Skeletal muscle tissue (tissue), 4 donors: ENCODE data around the gene ENTPD6. TPM values are rescaled to one million over a fixed set of nuclear protein-coding genes. Genes with fewer than 3 reads are reported as not detected.

Source experiments
- H3K27ac ChIP-seq: one replicate; pipeline ENCODE4 v1.7.0; 2013; ENCODE audit warnings: mild to moderate bottlenecking, low read depth, low read length, inconsistent platforms
- H3K27me3 ChIP-seq, 3 donors: one replicate each; pipeline ENCODE4 v1.7.0; 2013; ENCODE audit warnings: low read length in 3 of 3; ENCODE audit not compliant: control insufficient read depth in 3 of 3, insufficient read depth in 3 of 3
- H3K36me3 ChIP-seq, 3 donors: one replicate each; pipeline ENCODE4 v1.7.0; 2013; ENCODE audit warnings: low read length in 3 of 3; ENCODE audit not compliant: control insufficient read depth in 3 of 3, insufficient read depth in 3 of 3
- H3K4me1 ChIP-seq, 3 donors: one replicate each; pipeline ENCODE4 v1.7.0; 2013; ENCODE audit warnings: low read length in 3 of 3, mild to moderate bottlenecking in 3 of 3; ENCODE audit not compliant: control insufficient read depth in 3 of 3, insufficient read depth in 3 of 3
- H3K4me3 ChIP-seq, 3 donors: one replicate each; pipeline ENCODE4 v1.7.0; 2013; ENCODE audit warnings: low read length in 3 of 3
- H3K9ac ChIP-seq, 3 donors: one replicate each; pipeline ENCODE4 v1.7.0; 2013; ENCODE audit warnings: low read length in 3 of 3, mild to moderate bottlenecking in 3 of 3, moderate library complexity in 2 of 3, low read depth in 1 of 3
- H3K9me3 ChIP-seq, 3 donors: one replicate each; pipeline ENCODE4 v1.7.0; 2013; ENCODE audit warnings: low read length in 3 of 3; ENCODE audit not compliant: control insufficient read depth in 3 of 3
- total RNA-seq: library from RNA; depleted of rRNA; stranded (reverse); fragments of >200 nt; gene quantifications from one replicate; pipeline ENCODE4 v1.2.3, GENCODE V29; 2014
- donor health status: Osteomylitis.

Gene ENTPD6
- total RNA-seq, 1 donor from 2014 or later = 17.7 TPM

DNA sequence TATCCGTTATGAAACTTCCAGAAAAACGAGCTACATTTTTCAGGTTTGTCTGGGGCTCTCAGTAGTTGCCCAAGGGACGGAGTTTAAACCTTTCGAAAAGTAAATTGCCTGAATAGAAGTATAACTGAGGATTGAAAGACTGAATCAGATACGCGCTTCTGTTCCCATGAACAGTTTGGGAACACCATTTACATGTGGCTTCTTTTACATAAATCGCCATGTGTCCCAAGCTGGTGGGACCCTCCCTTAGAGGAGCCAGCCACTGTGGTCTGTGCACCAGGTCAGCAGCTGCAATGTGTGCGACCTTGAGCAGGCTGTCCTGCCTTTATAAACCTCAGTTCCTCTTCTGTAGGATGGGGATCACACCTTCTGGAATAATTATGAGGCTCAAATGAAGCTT, 11.0 kb downstream of the ENTPD6 start:
- H3K36me3 ChIP-seq = peaks cover under 1 to 8% (median 3%) of the 10 kb centered on the region in 3 donors
- no peak overlapping the region for H3K4me3 ChIP-seq
- H3K4me1 ChIP-seq = peaks cover 0 to 10% (median 3%) of the 10 kb centered on the region in 3 donors
- H3K9ac ChIP-seq = no peak overlapping the region
- H3K27ac ChIP-seq = no peak overlapping the region
- H3K9me3 ChIP-seq = no peaks in the 10 kb centered on the region
- no peaks in the 10 kb centered on the region for H3K27me3 ChIP-seq

- H3K4me1 ChIP-seq = peaks cover 0 to 10% (median 3%) of the 10 kb centered on the region in 3 donors
These were observed 11.8 kb downstream of the ENTPD6 start for GRCh38 chr20:25207149-25207959.

GRCh38 chr20:25207960-25208534, 12.5 kb downstream of the ENTPD6 start:
- Histone ChIP-seq H3K9ac (no peak overlapping the region), H3K27ac (no peak overlapping the region), H3K9me3 (no peaks in the 10 kb centered on the region), H3K36me3 (peaks cover 11 to 17% (median 14%) of the 10 kb centered on the region in 3 donors), H3K27me3 (no peaks in the 10 kb centered on the region), H3K4me3 (no peak overlapping the region), H3K4me1 (peaks cover 0 to 10% (median 3%) of the 10 kb centered on the region in 3 donors)

More at GRCh38 chr20:25207149-25207959, 11.8 kb downstream of the ENTPD6 start:
- Histone ChIP-seq H3K36me3 (peaks cover 9 to 16% (median 10%) of the 10 kb centered on the region in 3 donors), H3K9ac (no peak overlapping the region), H3K27me3 (no peaks in the 10 kb centered on the region), H3K4me3 (no peak overlapping the region), H3K9me3 (no peaks in the 10 kb centered on the region), H3K27ac (no peak overlapping the region)

- no peak overlapping the region for H3K4me3 ChIP-seq
- H3K27me3 ChIP-seq = no peaks in the 10 kb centered on the region
- peaks cover 24 to 31% (median 28%) of the 10 kb centered on the region in 3 donors for H3K36me3 ChIP-seq
- no peak overlapping the region for H3K9ac ChIP-seq
- peaks cover 0 to 10% (median 3%) of the 10 kb centered on the region in 3 donors for H3K4me1 ChIP-seq
- no peaks in the 10 kb centered on the region for H3K9me3 ChIP-seq
- H3K27ac ChIP-seq = no peak overlapping the region
These were observed 13.9 kb downstream of the ENTPD6 start for GRCh38 chr20:25209400-25209799.

- no peak overlapping the region for H3K9ac ChIP-seq
- H3K27me3 ChIP-seq = no peaks in the 10 kb centered on the region
- H3K27ac ChIP-seq = no peak overlapping the region
- H3K4me1 ChIP-seq = peaks cover 0 to 10% (median 3%) of the 10 kb centered on the region in 3 donors
- H3K4me3 ChIP-seq = no peak overlapping the region
- H3K36me3 ChIP-seq = peaks cover 29 to 34% (median 30%) of the 10 kb centered on the region in 3 donors
- H3K9me3 ChIP-seq = no peaks in the 10 kb centered on the region
These were observed 14.4 kb downstream of the ENTPD6 start for GRCh38 chr20:25209911-25210310.

GRCh38 chr20:25211273-25211672, 15.8 kb downstream of the ENTPD6 start:
- no peaks in the 10 kb centered on the region for H3K4me1 ChIP-seq
- no peak overlapping the region for H3K4me3 ChIP-seq
- H3K27ac ChIP-seq = no peak overlapping the region
- H3K9ac ChIP-seq = no peak overlapping the region
- H3K9me3 ChIP-seq = no peaks in the 10 kb centered on the region
- peaks cover 42 to 47% (median 43%) of the 10 kb centered on the region in 3 donors for H3K36me3 ChIP-seq
- no peaks in the 10 kb centered on the region for H3K27me3 ChIP-seq

DNA sequence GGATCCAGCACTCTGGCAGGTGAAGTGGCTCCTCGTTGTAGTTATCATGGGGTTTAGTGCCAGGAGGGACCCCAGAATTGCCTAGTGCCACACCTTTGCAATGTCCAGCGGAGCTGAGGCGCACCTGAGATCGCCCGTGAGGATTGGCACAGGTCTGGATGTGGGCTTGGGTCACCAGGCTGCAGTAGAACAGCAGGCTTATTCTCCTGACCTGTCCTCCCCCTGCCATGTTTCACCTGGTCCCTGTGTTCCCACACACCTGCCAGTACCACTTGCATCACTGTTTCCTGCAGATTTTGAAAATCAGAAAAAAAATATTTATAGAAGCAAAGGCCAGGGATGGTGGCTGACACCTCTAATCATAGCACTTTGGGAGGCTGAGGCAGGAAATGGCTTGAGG, 16.7 kb downstream of the ENTPD6 start:
- H3K9ac ChIP-seq = no peak overlapping the region

GRCh38 chr20:25213566-25214425, 18.3 kb downstream of the ENTPD6 start:
- no peak overlapping the region for H3K4me3 ChIP-seq
- H3K9me3 ChIP-seq = no peaks in the 10 kb centered on the region
- H3K9ac ChIP-seq = no peak overlapping the region
- no peaks in the 10 kb centered on the region for H3K27me3 ChIP-seq
- peaks cover 64 to 66% (median 64%) of the 10 kb centered on the region in 3 donors for H3K36me3 ChIP-seq
- H3K4me1 ChIP-seq = no peaks in the 10 kb centered on the region
- no peak overlapping the region for H3K27ac ChIP-seq

More for the DNA sequence above, 16.7 kb downstream of the ENTPD6 start:
- H3K36me3 ChIP-seq = peaks cover 49 to 54% (median 51%) of the 10 kb centered on the region in 3 donors
- H3K4me1 ChIP-seq = no peaks in the 10 kb centered on the region
- no peak overlapping the region for H3K27ac ChIP-seq
- no peaks in the 10 kb centered on the region for H3K27me3 ChIP-seq
- H3K4me3 ChIP-seq = no peak overlapping the region
- no peaks in the 10 kb centered on the region for H3K9me3 ChIP-seq

DNA sequence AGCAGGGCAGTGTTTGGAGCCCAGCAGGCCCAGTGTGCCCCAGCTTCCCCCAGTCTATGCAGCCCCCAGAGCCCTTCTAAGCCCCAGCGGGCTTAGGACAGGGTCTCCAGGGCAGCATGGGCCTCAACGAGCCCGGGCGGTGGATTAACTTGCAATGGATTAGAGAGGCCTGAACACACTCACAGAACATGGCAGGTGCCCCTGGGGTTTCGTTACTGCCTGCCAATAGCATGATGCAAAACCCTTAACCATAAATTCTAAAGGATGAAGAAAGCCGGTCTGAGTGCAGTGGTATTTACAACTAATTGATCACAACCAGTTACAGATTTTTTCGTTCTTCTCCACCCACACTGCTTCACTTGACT, 18.9 kb downstream of the ENTPD6 start:
- H3K36me3 ChIP-seq = peaks cover 66 to 70% (median 68%) of the 10 kb centered on the region in 3 donors
- no peak overlapping the region for H3K27ac ChIP-seq
- no peak overlapping the region for H3K4me3 ChIP-seq
- no peaks in the 10 kb centered on the region for H3K27me3 ChIP-seq
- H3K9me3 ChIP-seq = no peaks in the 10 kb centered on the region
- no peaks in the 10 kb centered on the region for H3K4me1 ChIP-seq
- no peak overlapping the region for H3K9ac ChIP-seq
